Measurements from ENCODE around the gene CASKIN1.

DNA sequence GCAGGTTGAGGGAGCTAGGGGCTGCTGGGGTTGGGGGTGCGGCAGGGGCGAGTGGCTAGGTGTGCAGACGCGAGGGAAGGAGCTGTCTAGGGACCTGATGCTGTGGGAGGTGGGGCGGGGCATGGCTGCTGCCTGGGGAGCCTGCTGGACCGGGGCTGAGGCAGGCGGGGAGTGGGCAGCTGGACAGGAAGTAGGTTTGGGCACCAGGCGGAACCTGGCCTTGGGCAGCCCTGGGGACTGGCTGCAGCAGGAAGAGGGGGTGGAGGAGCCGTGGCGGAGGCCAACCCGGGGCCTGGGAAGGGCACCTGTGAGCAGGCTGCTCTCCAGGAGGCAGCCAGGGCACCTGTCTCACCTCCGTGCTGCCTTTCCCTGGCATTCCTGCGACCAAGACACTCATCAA lies 34.0 kb upstream of the CASKIN1 start:
- no peak for TF ChIP-seq CTCF (IDR thresholded peaks at IDR 0.05)
- no peak for TF ChIP-seq POLR2A (IDR thresholded peaks at IDR 0.05)
